ENCODE data around the gene CBY1. TPM values are rescaled to one million over a fixed set of nuclear protein-coding genes. Genes with fewer than 3 reads are reported as not detected.

The CBY1 gene
- total RNA-seq, 4 donors from 2014 or later = 8.7 to 21.1 (median 13.1) TPM

- DNase-seq = no peak
- Histone ChIP-seq H3K36me3 (peaks cover 0 to 66% (median 12%) of the 10 kb centered on the region in 3 donors), H3K27me3 (no peaks in the 10 kb centered on the region), H3K4me3 (no peak overlapping the region), H3K9me3 (no peaks in the 10 kb centered on the region), H3K4me1 (peaks cover 4 to 81% (median 27%) of the 10 kb centered on the region in 3 donors), H3K27ac (no peak overlapping the region)
- 88 to 92% methylated on average over 7 to 8 of the region's 8 CpGs for WGBS, 2 donors
- no peak for TF ChIP-seq CTCF (IDR thresholded peaks at IDR 0.05)
- TF ChIP-seq POLR2A (IDR thresholded peaks at IDR 0.05) = no peak
- intact Hi-C loops (cut with DNase I) = no loop called here
Measured at GRCh38 chr22:38713921-38714320, 57.5 kb downstream of the CBY1 start.

GRCh38 chr22:38715176-38715764 is 58.8 kb downstream of the CBY1 start:
- no peak overlapping the region for H3K4me3 ChIP-seq
- no peak for DNase-seq
- no peak overlapping the region for H3K27ac ChIP-seq
- H3K4me1 ChIP-seq = peaks cover 4 to 74% (median 34%) of the 10 kb centered on the region in 3 donors
- no peaks in the 10 kb centered on the region for H3K9me3 ChIP-seq
- no peaks in the 10 kb centered on the region for H3K27me3 ChIP-seq
- H3K36me3 ChIP-seq = peaks cover 0 to 64% (median 12%) of the 10 kb centered on the region in 3 donors
- TF ChIP-seq CTCF (IDR thresholded peaks at IDR 0.05) (no peak), POLR2A (IDR thresholded peaks at IDR 0.05) (no peak)
- WGBS, 2 donors = 83 to 84% methylated on average over 7 to 8 of the region's 9 CpGs
- intact Hi-C loops (cut with DNase I) = no loop called here

- Histone ChIP-seq H3K9me3 (no peaks in the 10 kb centered on the region), H3K4me1 (peaks cover 4 to 69% (median 34%) of the 10 kb centered on the region in 3 donors), H3K36me3 (peaks cover 0 to 64% (median 12%) of the 10 kb centered on the region in 3 donors), H3K27me3 (no peaks in the 10 kb centered on the region), H3K4me3 (no peak overlapping the region), H3K27ac (no peak overlapping the region)
- TF ChIP-seq CTCF (IDR thresholded peaks at IDR 0.05) (no peak), POLR2A (IDR thresholded peaks at IDR 0.05) (no peak)
- 92 to 99% methylated on average over 12 to 14 of the region's 15 CpGs for WGBS, 2 donors
- intact Hi-C loops (cut with DNase I) = no loop called here
- no peak for DNase-seq
Measured at GRCh38 chr22:38715852-38716251, 59.4 kb downstream of the CBY1 start.

DNA sequence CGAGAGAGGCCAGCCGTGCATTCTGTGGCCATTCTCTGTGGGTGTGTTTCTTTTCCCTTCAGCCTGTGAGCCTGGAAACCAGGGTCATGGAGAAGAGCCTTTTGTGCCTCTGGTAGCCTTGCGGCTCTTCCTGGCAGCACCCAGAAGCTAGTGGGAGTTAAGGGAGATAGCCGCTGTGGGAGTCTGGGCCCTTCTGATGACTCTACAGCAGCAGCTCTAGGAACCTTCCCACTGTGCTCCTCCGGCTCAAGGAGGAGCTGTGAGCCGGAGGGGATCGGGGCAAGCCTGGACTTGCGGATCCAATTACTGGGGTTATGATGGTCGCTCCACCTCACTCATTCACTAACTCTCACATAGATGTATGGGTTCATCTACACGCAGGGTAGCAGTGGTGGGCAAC is 59.8 kb downstream of the CBY1 start:
- Histone ChIP-seq H3K36me3 (peaks cover 0 to 68% (median 12%) of the 10 kb centered on the region in 3 donors), H3K9me3 (no peaks in the 10 kb centered on the region), H3K4me1 (peaks cover 4 to 64% (median 34%) of the 10 kb centered on the region in 3 donors), H3K27me3 (no peaks in the 10 kb centered on the region), H3K4me3 (no peak overlapping the region), H3K27ac (no peak overlapping the region)
- intact Hi-C loops (cut with DNase I) = no loop called here
- WGBS, 2 donors = 76 to 86% methylated on average over 2 to 4 of the region's 10 CpGs
- TF ChIP-seq POLR2A (IDR thresholded peaks at IDR 0.05) = no peak
- no peak for TF ChIP-seq CTCF (IDR thresholded peaks at IDR 0.05)
- DNase-seq = no peak

DNA sequence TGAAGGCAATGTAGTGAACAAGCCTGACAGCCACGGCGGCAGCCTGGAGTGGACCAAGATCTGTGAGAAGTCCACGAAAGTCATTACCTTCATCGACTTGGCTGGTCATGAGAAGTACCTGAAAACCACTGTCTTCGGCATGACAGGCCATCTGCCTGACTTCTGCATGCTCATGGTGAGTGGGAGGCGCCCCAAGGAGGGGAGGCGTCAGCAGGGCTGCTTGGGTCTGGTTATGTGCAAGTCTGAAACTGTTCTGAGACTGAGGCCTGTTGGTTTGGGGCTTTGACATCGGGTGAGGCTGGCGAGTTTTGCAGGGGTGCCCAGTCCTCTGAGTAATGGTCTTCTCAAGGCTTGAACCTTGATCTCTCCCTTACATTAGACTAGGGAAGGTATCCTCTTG is 60.4 kb downstream of the CBY1 start:
- Histone ChIP-seq H3K27me3 (no peaks in the 10 kb centered on the region), H3K4me3 (no peak overlapping the region), H3K27ac (peak overlapping the region in 1 of 4 donors; percentile 72), H3K9me3 (no peaks in the 10 kb centered on the region), H3K36me3 (peaks cover 0 to 70% (median 12%) of the 10 kb centered on the region in 3 donors), H3K4me1 (peaks cover 4 to 59% (median 34%) of the 10 kb centered on the region in 3 donors)
- WGBS, 2 donors = 53 to 74% methylated on average over 6 to 9 of the region's 9 CpGs
- DNase-seq = no peak
- intact Hi-C loops (cut with DNase I) = no loop called here
- no peak for TF ChIP-seq CTCF (IDR thresholded peaks at IDR 0.05)
- TF ChIP-seq POLR2A (IDR thresholded peaks at IDR 0.05) = no peak

Measured in esophagus squamous epithelium (tissue), 5 donors.